ENCODE data around the gene SLC9A9. TPM values are rescaled to one million over a fixed set of nuclear protein-coding genes. Genes with fewer than 3 reads are reported as not detected.

Gene SLC9A9
- total and polyA plus RNA-seq, 9 of the 15 experiments (the other 6 are each of a cell fraction or from before 2014, with no cell fraction given): 0.03 to 0.13 TPM; not detected in 7

DNA sequence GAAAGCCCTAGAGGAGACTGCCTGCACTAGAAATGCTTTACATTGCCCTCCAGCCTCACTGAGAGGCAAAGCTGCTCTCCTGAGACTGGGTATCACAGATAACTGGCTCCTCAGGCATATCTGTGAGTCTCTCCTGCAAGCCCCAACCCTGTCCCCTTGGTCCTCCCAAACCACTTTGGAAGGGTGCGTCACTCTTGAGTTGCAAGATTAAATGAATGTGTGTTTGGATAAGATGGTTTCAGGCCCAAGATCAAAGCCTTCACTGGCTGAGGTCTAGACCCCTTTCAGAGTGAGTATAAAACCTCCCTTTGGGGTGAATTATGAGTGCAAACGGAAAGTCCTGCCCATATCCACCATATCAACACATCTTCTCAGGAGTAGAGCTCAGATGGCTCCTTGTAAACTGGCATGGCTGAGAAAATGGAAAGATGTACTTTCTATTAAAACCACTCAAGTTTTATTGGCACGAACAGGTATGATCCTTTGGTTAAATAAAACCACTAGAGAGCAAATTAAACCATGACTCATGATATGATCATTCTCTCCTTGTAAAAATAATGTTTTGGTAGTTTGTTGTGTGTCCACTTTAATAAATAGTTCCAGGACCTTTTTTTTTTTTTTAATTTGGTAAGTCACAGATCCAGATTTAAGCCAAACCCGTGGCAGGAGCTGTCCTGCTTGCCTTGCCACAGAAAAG, 564.7 kb downstream of the SLC9A9 start (continued):
- TF ChIP-seq, protein P1, sequence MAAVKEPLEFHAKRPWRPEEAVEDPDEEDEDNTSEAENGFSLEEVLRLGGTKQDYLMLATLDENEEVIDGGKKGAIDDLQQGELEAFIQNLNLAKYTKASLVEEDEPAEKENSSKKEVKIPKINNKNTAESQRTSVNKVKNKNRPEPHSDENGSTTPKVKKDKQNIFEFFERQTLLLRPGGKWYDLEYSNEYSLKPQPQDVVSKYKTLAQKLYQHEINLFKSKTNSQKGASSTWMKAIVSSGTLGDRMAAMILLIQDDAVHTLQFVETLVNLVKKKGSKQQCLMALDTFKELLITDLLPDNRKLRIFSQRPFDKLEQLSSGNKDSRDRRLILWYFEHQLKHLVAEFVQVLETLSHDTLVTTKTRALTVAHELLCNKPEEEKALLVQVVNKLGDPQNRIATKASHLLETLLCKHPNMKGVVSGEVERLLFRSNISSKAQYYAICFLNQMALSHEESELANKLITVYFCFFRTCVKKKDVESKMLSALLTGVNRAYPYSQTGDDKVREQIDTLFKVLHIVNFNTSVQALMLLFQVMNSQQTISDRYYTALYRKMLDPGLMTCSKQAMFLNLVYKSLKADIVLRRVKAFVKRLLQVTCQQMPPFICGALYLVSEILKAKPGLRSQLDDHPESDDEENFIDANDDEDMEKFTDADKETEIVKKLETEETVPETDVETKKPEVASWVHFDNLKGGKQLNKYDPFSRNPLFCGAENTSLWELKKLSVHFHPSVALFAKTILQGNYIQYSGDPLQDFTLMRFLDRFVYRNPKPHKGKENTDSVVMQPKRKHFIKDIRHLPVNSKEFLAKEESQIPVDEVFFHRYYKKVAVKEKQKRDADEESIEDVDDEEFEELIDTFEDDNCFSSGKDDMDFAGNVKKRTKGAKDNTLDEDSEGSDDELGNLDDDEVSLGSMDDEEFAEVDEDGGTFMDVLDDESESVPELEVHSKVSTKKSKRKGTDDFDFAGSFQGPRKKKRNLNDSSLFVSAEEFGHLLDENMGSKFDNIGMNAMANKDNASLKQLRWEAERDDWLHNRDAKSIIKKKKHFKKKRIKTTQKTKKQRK (IDR thresholded peaks at IDR 0.05; ENCODE audit: borderline replicate concordance, low read depth, low read length): no peak
- TF ChIP-seq PTRF (tag; IDR thresholded peaks at IDR 0.05) (no peak), NR4A1 (CRISPR knock-in tag; IDR thresholded peaks at IDR 0.05) (no peak), NR4A1 (tag; IDR thresholded peaks at IDR 0.05) (no peak), HNRNPK (IDR thresholded peaks at IDR 0.05; ENCODE audit: low read depth, low read length, poor library complexity, severe bottlenecking) (no peak), PRPF4 (IDR thresholded peaks at IDR 0.05; ENCODE audit: insufficient read depth, low read depth, low read length, poor library complexity, severe bottlenecking) (no peak), HINFP (tag; conservative IDR thresholded peaks at IDR 0.05; ENCODE audit: low read depth) (no peak), SMC3 (conservative IDR thresholded peaks at IDR 0.05; ENCODE audit: insufficient read depth, low read depth, low read length) (0 out of 2 replicates have a peak, but pooled peaks have one; percentile 10), CCAR2 (IDR thresholded peaks at IDR 0.05; ENCODE audit: low read depth, low read length) (no peak), GMEB1 (CRISPR knock-in tag; IDR thresholded peaks at IDR 0.05) (no peak), MCM2 (IDR thresholded peaks at IDR 0.05; ENCODE audit: low read depth) (no peak), ZNF778 (CRISPR knock-in tag; IDR thresholded peaks at IDR 0.05) (no peak), IRF9 (tag; IDR thresholded peaks at IDR 0.05) (no peak)
